HepG2 (cell line): ENCODE results near the gene RRAS2.

Experiments
- FOXJ3 ChIP-seq: sonication (generic); formaldehyde crosslinking; IDR thresholded peaks from 2 replicates; pipeline ENCODE4 v1.4.0; 2020; ENCODE audit warnings: missing genetic modification reagents, mild to moderate bottlenecking, borderline replicate concordance
- FOXP1 ChIP-seq, 2 experiments: fragments of 450-650 bp in 1 of 2; IDR thresholded peaks; 2 replicates each; pipeline ENCODE4 v1.6.1; 2017 to 2018; ENCODE audit warnings: antibody characterized with exemption in 1 of 2
- POLR2AphosphoS5 ChIP-seq: IDR thresholded peaks from 2 replicates; pipeline ENCODE4 v1.6.1; 2012; ENCODE audit warnings: low read depth, low read length
- SALL1 ChIP-seq: sonication (generic); formaldehyde crosslinking; IDR thresholded peaks from 2 replicates; pipeline ENCODE4 v1.8.0; 2022; ENCODE audit warnings: mild to moderate bottlenecking, missing genetic modification reagents
- SOX6 ChIP-seq, 2 experiments: fragments of 450-650 bp in 1 of 2; sonication (generic) in 1 of 2; formaldehyde crosslinking in 1 of 2; IDR thresholded peaks; 2 replicates each; pipeline versions ENCODE4 v1.4.0 to v1.6.1; 2017 to 2020; ENCODE audit warnings: antibody characterized with exemption in 1 of 2, mild to moderate bottlenecking in 1 of 2, missing genetic modification reagents in 1 of 2
- TAF1 ChIP-seq: sonication (generic); formaldehyde crosslinking; IDR thresholded peaks from 2 replicates; pipeline ENCODE4 v1.4.0; 2020; ENCODE audit warnings: missing genetic modification reagents
- YY1 ChIP-seq: IDR thresholded peaks from 2 replicates; pipeline ENCODE4 v1.6.1; 2011; ENCODE audit warnings: low read length, low read depth, moderate library complexity, mild to moderate bottlenecking; ENCODE audit not compliant: insufficient read depth, insufficient replicate concordance
- ZNF253 ChIP-seq: sonication (generic); formaldehyde crosslinking; IDR thresholded peaks from 2 replicates; pipeline ENCODE4 v1.8.0; 2022; ENCODE audit warnings: mild to moderate bottlenecking, missing genetic modification reagents, borderline replicate concordance
- TF ChIP-seq, protein P1 (sequence below): sonication (generic); formaldehyde crosslinking; IDR thresholded peaks from 2 replicates; pipeline ENCODE4 v1.5.0; 2020; ENCODE audit warnings: mild to moderate bottlenecking, missing genetic modification reagents, moderate library complexity
- TF ChIP-seq, protein P2 (sequence below): sonication (generic); formaldehyde crosslinking; conservative IDR thresholded peaks from 2 replicates; pipeline ENCODE4 v1.8.0; 2022; ENCODE audit warnings: low read depth, missing genetic modification reagents

DNA sequence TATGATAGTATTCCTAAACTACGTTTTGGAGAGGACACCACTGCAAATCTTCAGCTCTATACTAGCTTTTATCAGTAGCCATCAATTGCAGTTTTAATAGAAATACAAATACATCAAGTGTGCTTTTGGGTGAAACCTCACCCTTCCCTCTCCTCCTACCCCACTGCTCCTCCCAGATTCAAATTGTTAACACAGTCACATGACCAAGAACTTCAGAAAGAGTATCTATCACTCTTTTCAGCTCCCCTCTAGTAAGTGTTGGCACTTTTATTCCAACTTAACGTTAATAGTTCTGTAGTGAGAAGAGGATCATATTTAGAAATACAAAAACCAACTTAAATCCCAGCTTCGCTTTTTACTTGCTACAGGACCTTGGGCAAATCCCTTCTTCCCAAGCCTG lies 17.0 kb downstream of the RRAS2 start:
- TF ChIP-seq FOXJ3 (CRISPR knock-in tag) (no peak), SALL1 (CRISPR knock-in tag) (no peak), POLR2AphosphoS5 (no peak), FOXP1 (IDR thresholded peaks at IDR 0.05) (no peak), FOXP1 (CRISPR knock-in tag; IDR thresholded peaks at IDR 0.05) (no peak), ZNF253 (no peak), YY1 (no peak), TAF1 (no peak), SOX6 (IDR thresholded peaks at IDR 0.05) (no peak), SOX6 (CRISPR knock-in tag; IDR thresholded peaks at IDR 0.05) (no peak)
- TF ChIP-seq, protein P1, sequence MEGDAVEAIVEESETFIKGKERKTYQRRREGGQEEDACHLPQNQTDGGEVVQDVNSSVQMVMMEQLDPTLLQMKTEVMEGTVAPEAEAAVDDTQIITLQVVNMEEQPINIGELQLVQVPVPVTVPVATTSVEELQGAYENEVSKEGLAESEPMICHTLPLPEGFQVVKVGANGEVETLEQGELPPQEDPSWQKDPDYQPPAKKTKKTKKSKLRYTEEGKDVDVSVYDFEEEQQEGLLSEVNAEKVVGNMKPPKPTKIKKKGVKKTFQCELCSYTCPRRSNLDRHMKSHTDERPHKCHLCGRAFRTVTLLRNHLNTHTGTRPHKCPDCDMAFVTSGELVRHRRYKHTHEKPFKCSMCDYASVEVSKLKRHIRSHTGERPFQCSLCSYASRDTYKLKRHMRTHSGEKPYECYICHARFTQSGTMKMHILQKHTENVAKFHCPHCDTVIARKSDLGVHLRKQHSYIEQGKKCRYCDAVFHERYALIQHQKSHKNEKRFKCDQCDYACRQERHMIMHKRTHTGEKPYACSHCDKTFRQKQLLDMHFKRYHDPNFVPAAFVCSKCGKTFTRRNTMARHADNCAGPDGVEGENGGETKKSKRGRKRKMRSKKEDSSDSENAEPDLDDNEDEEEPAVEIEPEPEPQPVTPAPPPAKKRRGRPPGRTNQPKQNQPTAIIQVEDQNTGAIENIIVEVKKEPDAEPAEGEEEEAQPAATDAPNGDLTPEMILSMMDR (CRISPR knock-in tag): no peak
- TF ChIP-seq, protein P2, sequence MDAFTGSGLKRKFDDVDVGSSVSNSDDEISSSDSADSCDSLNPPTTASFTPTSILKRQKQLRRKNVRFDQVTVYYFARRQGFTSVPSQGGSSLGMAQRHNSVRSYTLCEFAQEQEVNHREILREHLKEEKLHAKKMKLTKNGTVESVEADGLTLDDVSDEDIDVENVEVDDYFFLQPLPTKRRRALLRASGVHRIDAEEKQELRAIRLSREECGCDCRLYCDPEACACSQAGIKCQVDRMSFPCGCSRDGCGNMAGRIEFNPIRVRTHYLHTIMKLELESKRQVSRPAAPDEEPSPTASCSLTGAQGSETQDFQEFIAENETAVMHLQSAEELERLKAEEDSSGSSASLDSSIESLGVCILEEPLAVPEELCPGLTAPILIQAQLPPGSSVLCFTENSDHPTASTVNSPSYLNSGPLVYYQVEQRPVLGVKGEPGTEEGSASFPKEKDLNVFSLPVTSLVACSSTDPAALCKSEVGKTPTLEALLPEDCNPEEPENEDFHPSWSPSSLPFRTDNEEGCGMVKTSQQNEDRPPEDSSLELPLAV: no peak
